Occipital lobe (tissue), 2 donors: ENCODE data around the gene VCP. TPM values are rescaled to one million over a fixed set of nuclear protein-coding genes. Genes with fewer than 3 reads are reported as not detected.

Source experiments
- DNase-seq: peaks from one replicate; lab custom pipeline; 2025; lab: John Stamatoyannopoulos, UW
- total RNA-seq: library from RNA; depleted of rRNA; stranded (reverse); fragments of >200 nt; gene quantifications from one replicate; pipeline ENCODE4 v1.2.3, GENCODE V29; 2014

The VCP gene
- total RNA-seq, 1 donor from 2014 or later = 171 TPM

- DNase-seq = no peak
These were observed 11.7 kb downstream of the VCP start for GRCh38 chr9:35060548-35061207.

- no peak for DNase-seq
These were observed 13.0 kb downstream of the VCP start for GRCh38 chr9:35059438-35059837.

GRCh38 chr9:35057271-35057620 lies 15.2 kb downstream of the VCP start:
- DNase-seq = no peak

- DNase-seq = no peak
These were observed 15.7 kb downstream of the VCP start for GRCh38 chr9:35056571-35057270.

- no peak for DNase-seq
These were observed 17.4 kb downstream of the VCP start for GRCh38 chr9:35054871-35055644.

- DNase-seq = no peak
These were observed 18.1 kb downstream of the VCP start for GRCh38 chr9:35054185-35054835.

- no peak for DNase-seq
These were observed 21.1 kb downstream of the VCP start for GRCh38 chr9:35051069-35051967.

GRCh38 chr9:35048511-35048910 lies 23.9 kb downstream of the VCP start:
- no peak for DNase-seq

- DNase-seq = no peak
These were observed 28.4 kb downstream of the VCP start for GRCh38 chr9:35044071-35044470.

- DNase-seq = no peak
These were observed 29.4 kb downstream of the VCP start for GRCh38 chr9:35042891-35043545.

GRCh38 chr9:35042081-35042604 lies 30.3 kb downstream of the VCP start:
- no peak for DNase-seq

GRCh38 chr9:35035851-35036701 lies 36.3 kb downstream of the VCP start:
- DNase-seq = no peak

- no peak for DNase-seq
These were observed 39.3 kb downstream of the VCP start for GRCh38 chr9:35033101-35033500.

GRCh38 chr9:35029852-35030251 lies 42.6 kb downstream of the VCP start:
- DNase-seq = no peak

GRCh38 chr9:35029241-35029640 lies 43.2 kb downstream of the VCP start:
- no peak for DNase-seq

GRCh38 chr9:35028341-35028740 lies 44.1 kb downstream of the VCP start:
- DNase-seq = no peak

GRCh38 chr9:35027860-35028259 lies 44.6 kb downstream of the VCP start:
- no peak for DNase-seq

- no peak for DNase-seq
These were observed 45.1 kb downstream of the VCP start for GRCh38 chr9:35027374-35027773.

- DNase-seq = no peak
These were observed 45.8 kb downstream of the VCP start for GRCh38 chr9:35026671-35027070.
